ENCODE data around the gene PAX7. TPM values are rescaled to one million over a fixed set of nuclear protein-coding genes. Genes with fewer than 3 reads are reported as not detected.

PAX7 gene
- polyA plus RNA-seq, 1 donor from 2014 or later, result not detected

DNA sequence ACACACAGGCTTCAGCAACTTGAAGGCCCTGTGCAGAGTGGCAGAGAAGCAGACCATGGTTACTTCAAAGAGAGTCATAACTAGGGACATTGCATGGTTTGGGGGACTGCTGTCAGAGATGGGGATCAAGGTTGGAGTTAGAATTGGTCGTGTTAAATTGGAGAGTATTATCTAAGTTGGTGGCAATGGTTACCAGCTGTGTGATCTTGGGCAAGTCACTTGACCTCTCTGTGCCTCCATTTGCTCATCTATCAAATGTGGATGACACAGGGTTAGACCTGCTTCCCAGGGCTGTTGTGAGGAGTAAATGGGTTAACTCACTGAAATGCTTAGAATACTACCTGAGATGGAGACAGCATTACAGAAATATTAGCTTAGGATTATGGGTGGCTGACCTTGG lies 91.1 kb downstream of the PAX7 start:
- no peak overlapping the region for H3K9ac ChIP-seq (ENCODE audit: low read length)
- no peak overlapping the region for H3K4me3 ChIP-seq (ENCODE audit: low read length)
- no peaks in the 10 kb centered on the region for H3F3A ChIP-seq (ENCODE audit: insufficient read depth, low read length, poor library complexity, severe bottlenecking)
- H3K4me2 ChIP-seq (ENCODE audit: low read length), result no peak overlapping the region
- no peaks in the 10 kb centered on the region for H3K79me2 ChIP-seq (replicated peaks; ENCODE audit: insufficient read depth, low read length)
- no peak overlapping the region for H2AFZ ChIP-seq (ENCODE audit: low read depth, low read length)
- H3K27me3 ChIP-seq (ENCODE audit: insufficient read depth, low read depth, low read length), result peaks cover 15% of the 10 kb centered on the region
- H4K20me1 ChIP-seq (ENCODE audit: insufficient read depth), result no peaks in the 10 kb centered on the region
- H3K9me2 ChIP-seq (ENCODE audit: insufficient read depth, low read length), result no peaks in the 10 kb centered on the region
- TF ChIP-seq SMC3 (conservative IDR thresholded peaks at IDR 0.05; ENCODE audit: poor library complexity) (no peak), TAF1 (IDR thresholded peaks at IDR 0.05; ENCODE audit: low read depth) (no peak), EZH2 (IDR thresholded peaks at IDR 0.05; ENCODE audit: borderline replicate concordance, insufficient read depth, low read length, poor library complexity, severe bottlenecking) (no peak), POLR2AphosphoS5 (IDR thresholded peaks at IDR 0.05) (no peak), RAD21 (conservative IDR thresholded peaks at IDR 0.05) (no peak), EP300 (conservative IDR thresholded peaks at IDR 0.05; ENCODE audit: poor library complexity, severe bottlenecking) (no peak), MXI1 (conservative IDR thresholded peaks at IDR 0.05; ENCODE audit: poor library complexity, severe bottlenecking) (no peak)
- TF ChIP-seq, protein P1, sequence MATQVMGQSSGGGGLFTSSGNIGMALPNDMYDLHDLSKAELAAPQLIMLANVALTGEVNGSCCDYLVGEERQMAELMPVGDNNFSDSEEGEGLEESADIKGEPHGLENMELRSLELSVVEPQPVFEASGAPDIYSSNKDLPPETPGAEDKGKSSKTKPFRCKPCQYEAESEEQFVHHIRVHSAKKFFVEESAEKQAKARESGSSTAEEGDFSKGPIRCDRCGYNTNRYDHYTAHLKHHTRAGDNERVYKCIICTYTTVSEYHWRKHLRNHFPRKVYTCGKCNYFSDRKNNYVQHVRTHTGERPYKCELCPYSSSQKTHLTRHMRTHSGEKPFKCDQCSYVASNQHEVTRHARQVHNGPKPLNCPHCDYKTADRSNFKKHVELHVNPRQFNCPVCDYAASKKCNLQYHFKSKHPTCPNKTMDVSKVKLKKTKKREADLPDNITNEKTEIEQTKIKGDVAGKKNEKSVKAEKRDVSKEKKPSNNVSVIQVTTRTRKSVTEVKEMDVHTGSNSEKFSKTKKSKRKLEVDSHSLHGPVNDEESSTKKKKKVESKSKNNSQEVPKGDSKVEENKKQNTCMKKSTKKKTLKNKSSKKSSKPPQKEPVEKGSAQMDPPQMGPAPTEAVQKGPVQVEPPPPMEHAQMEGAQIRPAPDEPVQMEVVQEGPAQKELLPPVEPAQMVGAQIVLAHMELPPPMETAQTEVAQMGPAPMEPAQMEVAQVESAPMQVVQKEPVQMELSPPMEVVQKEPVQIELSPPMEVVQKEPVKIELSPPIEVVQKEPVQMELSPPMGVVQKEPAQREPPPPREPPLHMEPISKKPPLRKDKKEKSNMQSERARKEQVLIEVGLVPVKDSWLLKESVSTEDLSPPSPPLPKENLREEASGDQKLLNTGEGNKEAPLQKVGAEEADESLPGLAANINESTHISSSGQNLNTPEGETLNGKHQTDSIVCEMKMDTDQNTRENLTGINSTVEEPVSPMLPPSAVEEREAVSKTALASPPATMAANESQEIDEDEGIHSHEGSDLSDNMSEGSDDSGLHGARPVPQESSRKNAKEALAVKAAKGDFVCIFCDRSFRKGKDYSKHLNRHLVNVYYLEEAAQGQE (IDR thresholded peaks at IDR 0.05; ENCODE audit: borderline replicate concordance), result no peak
- TF ChIP-seq, protein P2, sequence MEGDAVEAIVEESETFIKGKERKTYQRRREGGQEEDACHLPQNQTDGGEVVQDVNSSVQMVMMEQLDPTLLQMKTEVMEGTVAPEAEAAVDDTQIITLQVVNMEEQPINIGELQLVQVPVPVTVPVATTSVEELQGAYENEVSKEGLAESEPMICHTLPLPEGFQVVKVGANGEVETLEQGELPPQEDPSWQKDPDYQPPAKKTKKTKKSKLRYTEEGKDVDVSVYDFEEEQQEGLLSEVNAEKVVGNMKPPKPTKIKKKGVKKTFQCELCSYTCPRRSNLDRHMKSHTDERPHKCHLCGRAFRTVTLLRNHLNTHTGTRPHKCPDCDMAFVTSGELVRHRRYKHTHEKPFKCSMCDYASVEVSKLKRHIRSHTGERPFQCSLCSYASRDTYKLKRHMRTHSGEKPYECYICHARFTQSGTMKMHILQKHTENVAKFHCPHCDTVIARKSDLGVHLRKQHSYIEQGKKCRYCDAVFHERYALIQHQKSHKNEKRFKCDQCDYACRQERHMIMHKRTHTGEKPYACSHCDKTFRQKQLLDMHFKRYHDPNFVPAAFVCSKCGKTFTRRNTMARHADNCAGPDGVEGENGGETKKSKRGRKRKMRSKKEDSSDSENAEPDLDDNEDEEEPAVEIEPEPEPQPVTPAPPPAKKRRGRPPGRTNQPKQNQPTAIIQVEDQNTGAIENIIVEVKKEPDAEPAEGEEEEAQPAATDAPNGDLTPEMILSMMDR (IDR thresholded peaks at IDR 0.05; ENCODE audit: poor library complexity, severe bottlenecking), result no peak
- no peaks in the 10 kb centered on the region for H3K36me3 ChIP-seq (ENCODE audit: insufficient read depth, low read length)
- H3K9me3 ChIP-seq (ENCODE audit: low read length), result no peaks in the 10 kb centered on the region
- H3K27ac ChIP-seq (ENCODE audit: low read length), result no peak overlapping the region

DNA sequence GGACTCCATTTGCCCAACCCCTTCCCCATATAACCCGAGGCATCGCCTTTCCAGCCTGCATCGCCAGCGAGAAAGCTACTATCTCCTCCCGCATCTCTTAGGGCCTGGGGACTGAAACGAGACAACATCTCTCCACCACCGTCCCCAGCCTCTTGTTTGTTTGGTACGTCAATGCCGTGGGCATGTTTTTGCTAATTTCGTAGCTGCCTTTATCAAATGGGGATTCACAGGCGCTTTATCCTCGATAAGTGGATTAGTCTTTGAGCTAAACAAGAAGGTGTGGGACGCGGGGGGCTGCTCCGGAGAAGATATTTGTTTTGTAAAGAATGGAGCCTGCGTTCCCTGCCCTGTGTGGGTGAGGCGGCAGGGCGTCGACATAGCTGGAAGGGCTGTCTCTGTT lies 91.6 kb downstream of the PAX7 start:
- no peaks in the 10 kb centered on the region for H3K9me2 ChIP-seq (ENCODE audit: insufficient read depth, low read length)
- no peaks in the 10 kb centered on the region for H3F3A ChIP-seq (ENCODE audit: insufficient read depth, low read length, poor library complexity, severe bottlenecking)
- H4K20me1 ChIP-seq (ENCODE audit: insufficient read depth), result no peaks in the 10 kb centered on the region
- no peaks in the 10 kb centered on the region for H3K79me2 ChIP-seq (replicated peaks; ENCODE audit: insufficient read depth, low read length)
- H3K9me3 ChIP-seq (ENCODE audit: low read length), result no peaks in the 10 kb centered on the region
- no peaks in the 10 kb centered on the region for H3K36me3 ChIP-seq (ENCODE audit: insufficient read depth, low read length)
- H3K27me3 ChIP-seq (ENCODE audit: insufficient read depth, low read depth, low read length), result peaks cover 10% of the 10 kb centered on the region
- no peak overlapping the region for H2AFZ ChIP-seq (ENCODE audit: low read depth, low read length)
- TF ChIP-seq TAF1 (IDR thresholded peaks at IDR 0.05; ENCODE audit: low read depth) (no peak), EP300 (conservative IDR thresholded peaks at IDR 0.05; ENCODE audit: poor library complexity, severe bottlenecking) (no peak), RAD21 (conservative IDR thresholded peaks at IDR 0.05) (no peak), POLR2AphosphoS5 (IDR thresholded peaks at IDR 0.05) (no peak), MXI1 (conservative IDR thresholded peaks at IDR 0.05; ENCODE audit: poor library complexity, severe bottlenecking) (no peak), SMC3 (conservative IDR thresholded peaks at IDR 0.05; ENCODE audit: poor library complexity) (no peak), EZH2 (IDR thresholded peaks at IDR 0.05; ENCODE audit: borderline replicate concordance, insufficient read depth, low read length, poor library complexity, severe bottlenecking) (no peak)
- TF ChIP-seq, protein P1 (IDR thresholded peaks at IDR 0.05; ENCODE audit: borderline replicate concordance), result no peak
- TF ChIP-seq, protein P2 (IDR thresholded peaks at IDR 0.05; ENCODE audit: poor library complexity, severe bottlenecking), result no peak
- no peak overlapping the region for H3K4me3 ChIP-seq (ENCODE audit: low read length)
- no peak overlapping the region for H3K27ac ChIP-seq (ENCODE audit: low read length)
- H3K9ac ChIP-seq (ENCODE audit: low read length), result no peak overlapping the region
- H3K4me2 ChIP-seq (ENCODE audit: low read length), result no peak overlapping the region
